Skin of body (tissue), 2 donors: ENCODE results near the gene PGM5. TPM values are rescaled to one million over a fixed set of nuclear protein-coding genes. Genes with fewer than 3 reads are reported as not detected.

Experiments used
- DNase-seq: peaks from one replicate; lab custom pipeline; 2025; lab: John Stamatoyannopoulos, UW
- total RNA-seq: library from RNA; depleted of rRNA; stranded (reverse); fragments of >200 nt; gene quantifications from one replicate; pipeline ENCODE4 v1.2.3, GENCODE V29; 2014

Gene PGM5
- total RNA-seq, 1 donor from 2014 or later, result 13.8 TPM

DNA sequence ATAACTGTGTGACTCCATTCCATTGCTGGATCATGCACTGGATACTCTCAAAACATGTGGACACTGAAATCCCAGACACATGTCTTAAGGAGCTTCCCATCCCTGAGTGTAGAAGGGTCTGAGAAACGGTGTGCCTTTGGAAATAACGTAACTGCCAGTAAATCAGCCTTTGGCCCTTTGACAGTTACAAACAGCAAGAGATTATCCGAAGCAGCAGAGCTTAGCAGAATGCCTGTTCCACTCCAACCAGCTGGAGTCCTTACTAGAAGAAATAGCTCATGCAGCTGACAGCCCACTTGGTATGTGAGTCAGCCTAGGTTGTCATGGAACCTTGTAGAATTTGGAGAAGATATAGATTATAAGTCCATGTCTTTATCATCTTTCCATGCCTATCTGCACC, 177.3 kb downstream of the PGM5 start:
- no peak for DNase-seq

DNA sequence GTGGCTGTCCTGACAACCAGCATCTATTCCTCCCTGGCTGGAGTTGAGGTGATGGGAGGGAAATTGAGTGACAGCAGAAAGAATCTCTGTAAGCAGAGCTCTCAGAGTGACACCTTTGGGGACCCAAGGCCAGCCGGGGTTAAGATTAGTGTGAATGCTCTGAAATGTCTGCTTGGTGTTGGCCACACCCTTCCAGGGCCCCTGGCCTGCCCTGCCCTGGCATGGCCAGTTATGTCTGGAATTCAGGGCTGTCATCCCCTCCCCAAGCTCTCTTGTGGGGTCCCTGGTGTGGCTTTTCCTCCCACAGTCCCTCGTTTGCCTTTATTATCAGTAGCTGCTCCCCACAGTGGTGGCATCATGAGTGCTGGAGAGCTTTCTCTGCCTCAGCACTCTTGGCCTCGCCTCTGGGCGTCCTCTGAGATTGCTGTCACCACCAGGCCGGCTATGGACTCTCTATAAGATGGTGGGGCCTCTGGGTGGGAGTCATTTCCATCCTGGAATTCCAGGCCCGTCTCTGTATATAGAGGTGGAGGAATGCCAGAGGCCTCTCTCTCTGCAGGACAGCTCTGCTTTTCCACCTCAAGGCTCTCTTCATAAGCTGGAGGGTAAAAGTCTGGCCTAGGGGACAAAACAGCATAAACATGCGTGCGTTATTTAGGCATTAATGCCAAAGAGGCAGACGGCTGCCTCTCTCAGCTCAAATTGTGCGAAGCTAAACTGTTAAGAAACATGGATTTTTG, 180.6 kb downstream of the PGM5 start:
- no peak for DNase-seq

DNA sequence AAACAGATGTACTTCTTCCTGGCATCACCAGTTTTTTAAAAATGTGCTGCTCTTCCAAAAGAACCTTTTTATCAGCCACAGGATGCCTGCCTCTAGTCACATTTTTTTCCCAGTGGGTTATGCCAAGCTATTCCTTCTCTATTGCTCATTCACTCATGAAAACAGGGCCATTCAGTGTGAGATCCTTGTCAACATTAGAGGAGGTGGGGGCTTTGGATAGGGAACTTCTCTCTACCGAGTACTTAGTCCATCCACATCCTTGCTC, 181.1 kb downstream of the PGM5 start:
- DNase-seq, result no peak

DNA sequence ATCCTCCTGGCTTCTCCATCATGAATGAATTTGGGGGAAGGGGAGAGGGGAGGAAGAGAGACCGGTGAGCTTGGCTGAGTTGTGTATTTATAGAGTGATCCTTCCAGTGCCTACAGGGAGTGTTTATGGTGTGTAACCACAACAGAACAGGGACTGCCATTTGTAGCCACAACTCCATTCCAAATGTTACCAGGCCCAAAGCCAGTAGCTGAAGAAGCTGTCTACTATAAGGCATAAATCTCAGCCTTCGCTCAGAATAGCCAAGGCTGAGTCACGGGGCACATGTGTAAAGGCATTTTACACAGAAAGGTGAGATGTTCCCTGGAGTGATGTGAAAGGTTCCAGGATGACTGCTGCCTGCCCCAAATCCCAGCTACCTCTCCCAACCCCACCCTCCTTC, 181.8 kb downstream of the PGM5 start:
- DNase-seq, result no peak

DNA sequence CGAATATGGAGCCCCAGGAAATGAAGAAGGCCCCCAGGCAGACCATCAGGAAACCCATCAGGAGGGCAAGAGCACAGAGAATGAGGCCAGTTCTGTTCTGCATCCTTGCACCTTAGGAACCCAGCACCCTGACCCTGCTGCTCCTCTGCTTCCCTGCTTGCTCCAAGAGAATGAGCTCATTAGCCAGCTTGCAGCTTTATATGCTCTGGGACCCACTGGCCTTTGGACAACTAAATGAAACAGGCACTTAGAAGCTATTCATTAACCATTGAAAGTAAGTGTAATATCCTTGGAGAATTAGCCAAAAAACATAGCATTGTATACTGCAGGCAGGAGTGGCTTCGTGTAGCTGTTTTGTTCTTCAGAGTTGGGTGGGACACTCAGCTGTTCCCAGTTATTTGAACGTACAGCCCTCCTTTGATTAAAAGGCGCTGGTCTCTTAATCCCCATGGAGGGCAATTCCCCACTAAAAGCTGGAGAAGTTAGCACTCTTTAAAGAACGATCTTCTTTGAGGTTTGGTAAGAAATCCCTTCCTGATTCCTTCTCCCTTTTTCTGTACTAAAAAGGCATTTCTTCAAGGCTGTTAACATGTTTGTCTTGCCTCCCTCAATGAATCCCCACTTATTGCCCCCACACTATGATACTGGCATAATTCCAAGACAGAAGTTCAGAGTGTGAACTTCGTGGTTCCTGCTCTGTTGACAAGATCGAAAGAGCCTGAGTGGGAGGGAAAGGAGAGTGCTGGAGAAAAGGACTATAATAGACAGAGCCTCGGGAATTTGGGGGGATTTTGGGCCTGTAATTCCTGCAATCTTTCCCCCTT, 184.5 kb downstream of the PGM5 start, which contains the start of gene TMEM252:
TSS of gene TMEM252 (minus strand) at position 172 of the 824 bp plus-strand sequence. CDS start at position 103, 69 bp downstream.
- no peak for DNase-seq

DNA sequence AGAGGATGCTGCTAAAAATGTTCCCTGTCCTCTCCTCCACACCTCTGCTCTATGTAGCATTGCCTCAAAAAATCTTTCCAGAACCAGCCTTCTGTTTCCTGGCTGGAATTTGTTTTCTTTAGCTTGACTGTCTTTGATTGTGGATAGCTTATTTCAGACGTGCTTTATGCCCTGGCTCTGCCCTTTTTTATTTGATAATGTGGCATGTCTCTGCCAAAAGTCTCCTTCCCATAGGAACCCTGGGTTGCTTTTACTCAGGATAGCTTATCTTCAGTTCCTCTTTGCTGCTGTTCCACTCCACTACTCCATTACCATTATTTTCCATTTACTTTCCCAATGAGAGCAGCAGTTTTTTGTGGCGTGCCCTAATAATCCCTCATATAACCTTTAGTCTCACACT, 185.2 kb downstream of the PGM5 start:
- DNase-seq, result no peak

DNA sequence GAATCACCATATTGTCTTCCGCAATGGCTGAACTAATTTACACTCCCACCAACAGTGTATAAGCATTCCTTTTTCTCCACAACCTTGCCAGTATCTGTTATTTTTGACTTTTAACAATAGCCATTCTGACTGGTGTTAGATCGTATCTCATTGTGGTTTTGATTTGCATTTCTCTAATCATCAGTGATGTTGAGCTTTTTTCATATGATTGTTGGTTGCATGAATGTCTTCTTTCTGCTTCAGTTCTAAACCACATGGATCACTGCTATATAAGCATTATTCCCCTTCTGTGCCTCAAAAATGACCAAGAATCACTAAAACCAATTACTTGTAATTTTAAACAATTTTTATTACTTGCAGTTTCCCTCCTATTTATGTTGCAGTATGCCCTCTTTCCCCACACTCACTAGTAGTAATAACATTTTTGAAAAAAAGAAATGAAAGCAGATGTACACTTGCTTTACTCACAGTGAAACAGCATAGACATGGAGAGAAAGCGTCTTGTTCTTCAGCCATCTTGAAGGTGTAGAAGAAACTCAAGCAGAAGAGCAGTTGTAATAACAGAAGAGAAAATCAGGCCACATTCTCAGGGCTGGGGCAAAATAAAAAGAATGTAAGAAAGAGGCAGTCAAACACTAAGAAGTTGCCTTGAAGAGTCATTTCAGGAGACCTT, 188.8 kb downstream of the PGM5 start:
- no peak for DNase-seq

DNA sequence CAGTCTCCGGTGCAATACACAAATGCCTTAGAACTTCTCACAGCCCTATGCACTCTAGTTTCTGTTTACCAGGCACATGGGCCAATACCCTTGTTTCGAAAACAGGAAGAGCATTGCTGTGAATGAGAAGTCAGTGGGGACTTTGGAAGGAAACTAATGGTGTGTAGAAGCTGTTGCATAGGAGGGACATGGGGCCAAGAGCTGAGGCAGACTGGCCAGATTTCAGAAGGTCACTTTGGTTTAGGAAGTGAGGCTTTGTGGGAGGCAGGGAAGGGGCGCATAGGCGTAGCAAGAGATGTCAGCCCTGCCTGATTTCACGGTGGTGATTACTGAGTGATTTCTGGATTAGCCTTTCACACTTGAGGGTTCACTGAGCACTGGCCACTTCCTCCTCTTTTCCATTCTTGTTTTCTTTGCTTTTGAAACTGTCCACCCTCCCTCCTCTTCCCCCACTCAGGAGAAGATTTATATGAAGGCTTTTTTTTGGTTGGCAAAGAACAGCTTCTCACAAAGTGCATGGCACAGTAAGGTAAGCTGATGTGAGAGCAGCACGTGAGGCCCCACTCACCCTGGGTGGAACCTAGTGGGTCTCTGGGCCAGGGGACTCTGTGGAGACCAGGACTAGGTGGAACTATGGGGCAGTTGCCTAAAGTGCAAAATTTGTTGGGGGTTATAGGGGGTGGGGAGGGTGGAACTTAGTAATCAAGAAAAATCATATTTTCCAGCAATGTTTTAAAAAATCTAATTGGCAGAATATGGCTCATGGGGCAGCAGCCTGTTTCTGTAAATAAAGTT, 190.4 kb downstream of the PGM5 start:
- no peak for DNase-seq

DNA sequence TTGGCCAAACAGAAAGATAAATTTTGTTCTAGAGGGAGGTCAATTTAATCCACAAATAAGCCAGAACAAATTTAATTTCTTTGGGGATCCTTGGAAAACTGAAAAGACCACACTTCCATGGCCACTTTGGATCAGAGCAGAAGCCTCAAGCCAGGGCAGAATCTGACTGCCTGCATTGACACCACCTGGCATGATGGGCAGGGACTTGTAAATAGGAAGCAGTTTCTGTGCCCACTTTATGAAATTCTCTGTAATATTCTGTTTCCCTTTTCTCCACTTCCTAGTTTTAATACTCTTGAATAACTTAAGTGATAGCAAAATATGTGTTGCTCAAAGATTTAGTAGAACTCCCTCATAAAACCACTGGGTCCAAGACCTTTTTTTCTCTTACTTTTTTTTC, 191.0 kb downstream of the PGM5 start:
- DNase-seq, result no peak

DNA sequence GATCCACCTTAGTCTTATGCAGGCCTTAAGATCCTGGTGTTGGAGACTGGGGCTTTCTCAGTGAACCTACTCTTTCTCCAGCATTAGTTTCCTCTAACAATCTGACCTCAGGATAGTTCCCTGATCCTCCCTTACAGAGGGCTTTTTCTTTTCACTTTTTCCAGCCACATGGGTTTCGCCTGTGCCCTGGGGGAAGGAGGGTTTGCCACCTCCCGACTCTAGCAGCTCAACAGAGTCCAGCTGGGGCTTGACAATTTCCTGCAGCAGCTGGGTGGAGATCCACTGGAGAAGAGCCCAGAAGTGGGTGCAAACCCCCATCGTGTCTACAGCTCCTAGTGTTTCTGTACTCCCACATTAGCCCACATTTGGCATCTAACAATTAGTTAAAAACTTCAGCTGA, 191.8 kb downstream of the PGM5 start:
- no peak for DNase-seq

DNA sequence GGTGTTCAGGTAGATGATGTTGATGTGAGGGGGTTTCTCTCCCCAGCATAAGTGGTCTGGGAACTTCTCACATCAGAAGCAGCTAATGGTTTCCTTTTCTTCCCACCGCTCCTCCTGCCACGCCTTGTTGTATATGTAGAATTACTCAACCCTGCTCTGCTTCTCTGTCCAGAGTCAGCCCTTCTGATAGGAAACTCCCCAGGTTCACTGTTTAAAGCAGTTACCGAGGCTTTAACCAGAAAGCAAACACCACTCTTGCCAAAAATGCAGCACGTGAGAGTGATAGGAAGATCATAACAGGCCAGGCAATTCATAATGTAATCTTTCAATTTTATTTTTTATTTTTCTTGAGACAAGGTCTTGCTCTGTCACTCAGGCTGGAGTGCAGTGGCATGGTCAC, 194.8 kb downstream of the PGM5 start:
- no peak for DNase-seq

DNA sequence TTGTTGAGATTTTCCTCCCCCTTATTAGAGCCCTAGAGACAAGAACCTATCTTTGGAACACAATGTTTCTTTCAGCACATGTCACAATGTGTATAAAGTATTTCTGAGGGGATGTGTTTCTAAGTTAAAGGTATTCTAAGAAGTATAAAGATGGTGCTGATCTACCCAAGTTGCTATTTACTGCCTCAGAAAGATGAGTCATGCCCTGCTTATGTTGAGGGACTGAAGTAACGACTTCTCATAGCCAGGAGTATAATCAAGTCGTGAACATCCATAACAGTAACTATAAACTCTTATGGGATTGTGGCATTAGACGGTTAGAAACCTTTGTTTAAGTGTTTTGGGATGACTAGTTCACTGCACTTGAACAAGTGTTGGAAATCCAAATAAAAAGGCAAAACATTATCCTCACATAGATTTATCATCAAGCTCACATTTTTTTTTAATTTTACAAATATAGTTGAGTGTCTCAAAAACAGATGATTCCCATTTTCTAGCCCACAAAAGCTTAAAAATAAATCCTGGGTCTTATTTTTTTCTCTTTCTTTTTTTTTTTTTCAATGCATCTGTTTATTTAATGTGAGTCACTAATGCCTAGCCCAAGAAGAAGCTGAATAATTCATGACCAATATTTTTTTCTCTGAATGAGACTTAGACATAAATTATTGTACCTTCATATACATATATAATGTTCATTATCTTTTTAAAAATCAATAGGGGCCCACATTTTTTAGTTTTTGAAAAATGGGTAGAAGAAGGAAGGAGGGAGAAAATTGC, 196.5 kb downstream of the PGM5 start:
- no peak for DNase-seq

DNA sequence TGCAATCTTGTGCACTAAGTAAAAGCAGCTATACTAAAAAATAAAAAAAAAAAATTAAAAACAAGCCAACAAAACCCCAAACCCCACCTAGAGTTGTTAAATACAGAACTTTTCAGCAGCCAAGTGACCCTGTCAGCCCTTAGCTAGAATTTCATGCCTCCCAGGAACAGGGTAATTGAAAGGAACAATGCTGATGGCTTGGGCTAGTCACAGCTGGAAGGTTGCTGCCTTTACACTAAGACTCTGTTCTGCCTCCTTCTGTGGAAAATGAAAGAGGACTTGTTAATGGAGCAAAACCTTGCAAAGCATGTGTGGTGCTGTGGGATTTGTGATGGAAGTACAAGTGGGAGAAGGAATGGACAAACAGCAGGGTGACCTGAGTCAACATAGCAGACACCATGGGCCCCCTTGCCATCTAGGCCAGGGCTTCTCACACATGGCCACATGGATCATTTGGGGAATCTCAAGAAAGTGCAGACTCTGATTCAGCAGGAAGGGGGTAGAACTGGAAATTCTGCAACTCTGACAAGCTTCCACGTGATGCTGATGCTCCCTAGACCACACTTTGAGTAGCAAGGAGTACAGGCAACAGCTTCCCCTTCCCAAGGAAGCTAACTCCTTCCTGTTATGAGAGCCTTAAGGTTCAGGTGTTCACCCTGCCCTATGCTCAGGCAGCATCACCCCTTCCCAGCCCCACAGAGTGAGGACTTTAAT, 199.2 kb downstream of the PGM5 start:
- no peak for DNase-seq

DNA sequence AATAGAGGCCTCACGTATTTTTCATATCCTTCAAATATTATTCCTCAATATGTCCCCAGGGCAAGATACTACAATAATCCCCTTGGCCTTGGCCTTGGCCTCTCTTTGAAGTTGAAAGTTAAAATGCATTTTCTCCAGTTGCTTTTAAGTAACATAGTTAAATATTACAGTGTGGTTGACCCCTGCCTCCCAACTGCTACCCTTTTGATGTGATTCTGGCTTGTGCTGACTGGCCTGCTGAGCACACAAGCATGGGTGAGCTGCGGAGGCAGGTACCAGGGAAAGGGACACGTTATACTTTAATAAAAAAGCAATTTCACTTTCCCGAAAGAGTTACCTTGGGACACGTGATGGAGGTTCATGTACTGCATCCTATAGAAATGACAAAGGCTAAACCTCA, 202.1 kb downstream of the PGM5 start:
- DNase-seq, result no peak

DNA sequence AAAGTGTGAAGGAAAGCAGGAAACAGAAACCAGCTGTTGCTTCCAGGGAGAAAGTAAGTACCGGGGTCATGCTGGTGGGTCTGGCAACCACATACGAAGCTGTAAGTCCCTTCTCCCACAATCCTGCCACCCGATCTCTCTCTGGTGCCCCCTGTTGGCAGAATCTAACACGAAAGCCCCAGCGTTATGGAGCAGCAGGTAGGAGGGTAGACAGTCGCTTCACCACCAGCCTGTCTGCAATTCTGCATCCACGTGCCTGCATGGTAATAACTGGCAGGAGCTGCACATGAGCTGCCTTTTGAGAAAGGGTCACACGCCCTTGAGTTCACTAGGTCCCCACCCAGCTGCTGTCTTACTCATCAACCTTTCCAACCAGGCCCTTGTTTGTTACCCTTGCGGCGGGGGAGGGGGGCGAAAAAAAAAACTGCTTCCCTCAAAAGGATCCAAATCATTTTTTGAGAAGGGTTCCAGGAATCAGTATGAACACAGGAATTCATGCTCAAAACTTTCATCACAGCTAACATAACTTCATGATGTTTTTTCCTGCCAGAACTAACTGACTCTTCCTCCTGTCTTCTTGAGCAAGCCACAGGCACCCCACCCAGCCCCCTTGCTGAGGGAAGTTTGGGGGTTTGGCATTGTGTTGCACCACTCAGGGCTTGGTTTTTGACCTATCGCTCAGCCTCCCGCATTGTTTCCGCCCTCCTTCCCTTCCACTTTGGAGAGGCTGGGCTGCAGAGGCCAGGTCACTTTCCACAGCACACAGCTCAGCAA, 203.8 kb downstream of the PGM5 start:
- DNase-seq, result no peak

DNA sequence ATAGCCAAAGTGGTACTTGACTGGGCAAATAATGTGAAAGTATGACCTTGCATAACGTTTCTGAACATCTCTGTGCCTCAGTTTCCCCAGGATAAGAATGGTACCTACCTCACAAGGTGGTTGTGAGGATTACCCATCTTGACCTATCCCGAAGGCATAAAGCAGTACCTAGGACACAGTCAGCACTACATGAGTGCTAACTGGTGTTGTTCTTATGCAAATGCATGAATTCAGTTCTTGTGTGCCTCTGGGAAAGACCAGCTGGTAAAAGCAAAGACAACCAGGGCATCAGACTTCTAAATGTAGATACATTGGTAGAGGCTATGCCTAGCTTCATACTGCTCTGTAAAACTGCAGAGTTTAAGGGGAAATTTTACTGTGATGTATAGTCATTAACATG, 206.1 kb downstream of the PGM5 start:
- DNase-seq, result no peak

DNA sequence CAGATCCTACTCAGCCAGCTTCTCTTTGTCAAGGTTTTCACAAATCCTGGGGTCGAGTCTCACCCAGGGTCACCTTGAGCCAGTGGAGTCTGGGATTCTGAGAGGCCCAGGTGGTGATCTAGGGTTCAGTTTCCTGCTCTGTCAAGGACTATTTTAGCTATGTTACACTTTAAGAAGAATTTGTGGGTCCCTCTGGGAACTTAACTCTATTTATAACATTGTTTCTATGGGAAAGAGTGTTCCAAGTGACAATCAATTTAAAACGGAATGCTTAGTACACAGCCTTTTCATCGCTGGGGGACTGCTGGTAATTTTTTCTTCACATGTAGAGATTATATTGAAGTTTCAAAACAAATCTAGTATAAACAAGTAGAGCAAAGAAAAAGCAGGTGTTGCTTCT, 211.2 kb downstream of the PGM5 start:
- DNase-seq, result no peak

DNA sequence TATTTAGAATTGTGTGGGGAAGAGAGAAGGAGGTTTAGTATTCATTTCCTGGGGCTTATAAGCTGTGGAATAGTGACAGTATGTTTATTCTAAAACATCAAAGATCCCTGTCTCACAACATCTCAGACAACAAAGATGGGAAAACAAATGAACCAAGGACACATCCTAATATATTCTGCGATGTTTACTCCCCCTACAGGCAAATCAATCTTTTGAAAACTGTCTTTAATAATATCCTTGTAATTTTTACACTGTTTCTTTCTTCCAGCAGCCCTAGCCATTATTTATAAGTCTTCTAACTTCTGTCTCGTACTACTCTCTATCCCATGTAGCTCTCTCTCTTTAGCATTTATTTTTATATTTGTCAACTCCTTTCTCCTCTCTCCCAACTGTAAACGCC, 217.7 kb downstream of the PGM5 start:
- no peak for DNase-seq

DNA sequence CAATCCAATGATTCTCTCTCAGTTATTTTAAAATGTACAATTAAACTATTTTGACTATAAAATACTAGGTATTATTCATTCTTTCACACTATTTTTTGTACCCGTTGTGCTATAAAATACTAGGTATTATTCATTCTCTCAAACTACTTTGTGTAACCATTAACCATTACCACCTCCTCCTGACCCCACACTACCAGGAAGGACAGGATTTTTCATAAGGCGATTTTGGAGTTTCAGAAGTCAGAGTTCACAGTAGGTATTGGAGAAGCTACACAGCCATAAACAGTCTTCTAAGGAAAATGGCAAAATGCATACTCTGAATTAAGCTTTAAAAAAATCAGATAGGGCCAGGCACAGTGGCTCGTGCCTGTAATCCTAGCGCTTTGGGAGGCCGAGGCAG, 219.4 kb downstream of the PGM5 start:
- no peak for DNase-seq
